HG03442 (cell line): ENCODE measurements around the gene SPATS2.
"Not testable (repeated sequence)": the region's sequence is repeated elsewhere in the genome, so short reads cannot be mapped to it uniquely, and the experiment has no call there.

ENCODE experiments used
- ATAC-seq: cut with Tn5 transposase; IDR thresholded peaks from one replicate; pipeline ENCODE4 v1.9.1; 2021; ENCODE audit warnings: mild to moderate bottlenecking, moderate library complexity; ENCODE audit not compliant: unreplicated experiment

Gene SPATS2

DNA sequence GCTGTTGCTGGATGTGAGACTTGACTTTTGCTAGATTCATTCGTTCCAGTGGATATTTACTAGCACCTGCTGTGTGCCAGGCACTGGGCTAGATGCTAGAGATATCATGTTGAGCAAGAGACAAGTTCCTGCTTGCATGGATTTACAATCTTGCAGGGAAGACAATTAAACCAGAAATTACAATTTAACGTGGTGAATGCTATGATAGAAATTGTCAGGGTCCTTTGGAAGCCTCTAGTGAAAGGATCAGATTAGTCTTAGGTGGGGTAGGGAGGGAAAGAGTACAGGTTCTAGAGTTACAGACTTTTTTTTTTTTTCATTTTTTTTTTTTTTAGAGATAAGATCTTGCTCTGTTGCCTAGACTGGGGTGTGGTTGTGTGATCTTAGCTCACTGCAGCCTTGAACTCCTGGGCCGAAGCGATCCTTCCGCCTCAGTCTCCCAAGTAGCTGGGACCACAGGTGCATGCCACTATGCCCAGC lies 36.7 kb downstream of the SPATS2 start:
- no peak for ATAC-seq

GRCh38 chr12:49404956-49405355 lies 37.7 kb downstream of the SPATS2 start:
- ATAC-seq: no peak

DNA sequence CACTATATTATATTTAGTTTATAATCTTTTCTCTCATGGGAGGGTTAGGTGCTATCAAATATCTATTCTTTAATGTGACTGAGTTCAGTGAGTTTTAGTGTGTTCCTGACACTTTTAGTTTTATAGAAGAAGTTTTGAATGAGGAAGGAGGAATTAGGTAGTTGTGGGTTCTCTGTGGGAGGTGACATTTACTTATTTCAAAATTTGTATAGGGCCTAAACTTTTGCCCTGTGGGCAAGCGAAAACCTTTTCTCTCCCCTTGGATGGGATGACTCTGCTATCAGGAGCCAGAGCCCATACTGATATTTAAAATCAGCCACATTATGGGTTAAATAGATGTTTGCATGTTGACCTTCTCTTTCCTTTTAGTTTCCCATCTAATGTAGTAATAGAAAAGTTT lies 43.6 kb downstream of the SPATS2 start:
- no peak for ATAC-seq

GRCh38 chr12:49413010-49413409 lies 45.7 kb downstream of the SPATS2 start:
- no peak for ATAC-seq

- ATAC-seq: no peak
Measured at GRCh38 chr12:49413796-49414195, 46.5 kb downstream of the SPATS2 start.

- ATAC-seq: no peak
Measured at GRCh38 chr12:49414364-49414763, 47.1 kb downstream of the SPATS2 start.

DNA sequence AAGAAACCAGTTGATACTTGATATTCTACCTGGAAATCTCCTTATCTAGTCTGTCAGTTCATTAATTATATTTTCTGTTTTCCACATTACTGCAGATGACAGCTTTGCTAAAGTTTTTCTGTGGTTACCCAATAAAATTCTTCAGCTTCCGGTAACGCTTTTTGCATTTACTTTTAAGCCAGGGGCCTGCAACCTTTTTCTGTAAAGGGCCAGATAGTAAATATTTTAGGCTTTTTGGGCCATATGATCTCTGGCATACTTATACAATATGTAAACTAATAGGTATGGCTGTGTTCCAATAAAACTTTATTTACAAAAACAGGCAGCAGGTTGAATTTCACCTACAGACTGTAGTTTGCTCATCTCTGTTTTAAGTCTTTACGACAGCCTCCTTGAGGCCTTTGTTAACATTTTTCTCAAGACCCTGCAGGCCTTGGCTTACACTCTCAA lies 48.3 kb downstream of the SPATS2 start:
- no peak for ATAC-seq

DNA sequence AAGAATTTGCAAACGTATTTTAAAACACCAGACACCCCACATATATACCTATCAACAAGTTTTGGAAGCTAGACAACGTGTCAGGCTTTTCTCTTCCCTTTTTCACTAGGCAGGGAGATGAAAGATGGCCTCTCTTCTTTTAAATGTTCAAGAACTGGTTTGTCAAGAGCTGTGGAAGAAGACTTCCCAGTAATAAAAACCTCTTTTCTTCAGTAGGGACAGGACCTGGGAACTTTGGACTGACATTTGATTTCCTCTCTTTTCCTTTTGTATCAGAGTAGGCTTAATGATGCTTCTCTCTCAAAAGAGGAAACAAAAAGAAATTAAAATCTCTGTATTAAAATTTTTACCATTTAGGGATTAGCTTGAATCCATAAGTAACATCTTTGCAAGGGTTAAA lies 49.6 kb downstream of the SPATS2 start:
- no peak for ATAC-seq

- no peak for ATAC-seq
Measured at GRCh38 chr12:49417558-49417957, 50.3 kb downstream of the SPATS2 start.

GRCh38 chr12:49420556-49420955 lies 53.3 kb downstream of the SPATS2 start:
- ATAC-seq: no peak

DNA sequence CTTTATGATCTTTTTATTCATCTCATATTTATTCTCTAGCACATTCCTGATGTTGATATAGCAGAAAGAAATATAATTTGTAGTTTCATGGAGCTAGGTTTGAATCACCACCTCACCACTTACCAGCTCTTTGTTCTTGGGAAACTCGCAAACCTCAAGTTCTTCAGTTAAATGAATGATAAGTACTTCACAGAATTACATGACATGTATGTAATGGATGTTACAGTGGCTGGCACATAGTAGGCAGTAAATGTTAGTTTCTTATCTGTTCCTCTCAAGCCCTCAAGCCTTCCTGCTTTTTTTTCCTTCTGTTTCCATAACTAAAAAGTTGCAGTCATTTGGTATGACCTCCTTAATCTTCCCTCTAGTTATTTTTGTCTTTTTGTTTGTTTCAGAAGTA lies 54.9 kb downstream of the SPATS2 start:
- ATAC-seq: no peak

DNA sequence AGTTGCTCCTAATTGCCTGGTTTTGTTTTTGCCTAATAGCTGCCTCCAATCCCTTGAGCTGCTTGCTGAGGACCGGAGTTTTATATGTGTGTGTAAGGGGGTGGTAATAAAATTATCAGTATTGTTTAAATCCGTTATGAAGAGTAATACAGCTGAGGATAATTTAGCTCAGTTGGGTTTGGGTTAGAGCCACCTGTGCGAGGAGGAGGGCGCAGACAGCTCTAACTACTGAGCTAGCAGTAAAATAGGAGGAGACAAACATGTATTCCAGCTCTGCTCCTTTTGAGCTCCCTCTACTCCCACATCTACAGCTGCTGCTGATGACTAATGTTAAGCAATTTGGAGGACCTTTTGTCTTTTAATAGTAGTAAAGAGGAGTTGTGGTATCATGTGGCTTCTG lies 61.5 kb downstream of the SPATS2 start:
- peak; percentile 36 for ATAC-seq

DNA sequence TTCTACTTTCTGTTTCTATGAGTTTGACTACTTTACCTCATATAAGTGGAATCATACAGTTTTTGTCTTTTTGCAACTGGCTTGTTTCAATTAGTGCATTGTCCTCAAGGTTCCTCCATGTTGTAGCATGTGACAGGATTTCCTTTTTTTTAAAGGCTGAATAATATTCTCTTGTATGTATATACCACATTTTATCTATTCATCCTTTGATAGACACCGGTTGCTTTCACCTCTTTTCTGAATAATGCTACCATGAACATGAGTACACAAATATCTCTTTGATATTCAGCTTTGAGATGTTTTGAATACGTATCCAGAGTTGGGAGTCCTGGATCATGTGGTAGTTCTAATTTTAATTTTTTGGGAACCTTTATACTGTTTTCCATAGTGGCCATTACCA lies 65.4 kb downstream of the SPATS2 start:
- ATAC-seq: no peak

DNA sequence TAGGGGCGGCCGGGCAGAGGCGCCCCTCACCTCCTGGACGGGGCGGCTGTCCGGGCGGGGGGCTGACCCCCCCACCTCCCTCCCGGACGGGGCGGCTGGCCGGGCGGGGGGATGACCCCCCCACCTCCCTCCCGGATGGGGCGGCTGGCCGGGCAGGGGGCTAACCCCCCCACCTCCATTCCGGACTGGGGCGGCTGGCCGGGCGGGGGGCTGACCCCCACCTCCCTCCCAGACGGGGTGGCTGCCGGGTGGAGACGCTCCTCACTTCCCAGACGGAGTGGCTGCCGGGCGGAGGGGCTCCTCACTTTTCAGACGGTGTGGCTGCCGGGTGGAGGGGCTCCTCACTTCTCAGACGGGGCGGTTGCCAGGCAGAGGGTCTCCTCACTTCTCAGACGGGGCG lies 69.5 kb downstream of the SPATS2 start:
- not testable (repeated sequence) for ATAC-seq

- ATAC-seq: no peak
Measured at GRCh38 chr12:49439042-49439441, 71.8 kb downstream of the SPATS2 start.

DNA sequence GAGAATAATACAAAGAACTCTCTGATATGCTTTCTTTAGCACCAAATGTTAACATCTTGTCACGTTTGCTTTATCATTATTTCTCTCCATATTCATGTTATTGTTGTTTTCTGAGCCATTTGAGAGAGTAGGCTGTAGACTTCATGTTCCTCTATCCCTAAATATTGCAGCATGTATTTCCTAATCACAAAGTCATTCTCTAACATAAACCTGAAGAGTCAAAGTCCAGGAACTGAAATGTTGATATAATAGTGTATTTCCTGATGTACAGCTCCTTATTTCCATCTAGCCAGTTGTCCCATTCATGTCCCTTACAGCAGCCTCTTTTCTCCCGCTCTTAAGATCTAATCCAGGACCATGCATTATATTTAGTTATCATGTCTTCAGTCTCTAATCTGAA lies 72.8 kb downstream of the SPATS2 start:
- ATAC-seq: no peak

DNA sequence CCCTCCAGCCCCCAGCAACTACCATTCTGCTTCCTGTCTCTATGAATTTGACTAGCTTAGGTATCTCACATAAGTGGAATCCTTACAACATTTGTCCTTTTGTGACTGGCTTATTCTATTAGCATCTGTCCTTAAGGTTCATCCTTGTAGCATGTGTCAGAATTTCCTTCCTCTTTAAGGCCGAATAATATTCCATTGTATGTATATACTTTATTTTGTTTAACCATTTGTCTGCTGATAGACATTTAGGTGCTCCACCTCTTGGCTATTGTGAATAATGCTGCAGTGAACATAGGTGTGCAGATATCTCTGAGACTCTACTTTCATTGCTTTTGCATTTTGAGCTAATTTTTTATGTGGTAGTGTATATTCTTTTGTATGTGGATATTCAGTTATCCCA lies 75.7 kb downstream of the SPATS2 start:
- ATAC-seq: no peak

GRCh38 chr12:49446571-49446970 lies 79.3 kb downstream of the SPATS2 start:
- no peak for ATAC-seq

GRCh38 chr12:49448858-49449257 lies 81.6 kb downstream of the SPATS2 start:
- ATAC-seq: no peak

DNA sequence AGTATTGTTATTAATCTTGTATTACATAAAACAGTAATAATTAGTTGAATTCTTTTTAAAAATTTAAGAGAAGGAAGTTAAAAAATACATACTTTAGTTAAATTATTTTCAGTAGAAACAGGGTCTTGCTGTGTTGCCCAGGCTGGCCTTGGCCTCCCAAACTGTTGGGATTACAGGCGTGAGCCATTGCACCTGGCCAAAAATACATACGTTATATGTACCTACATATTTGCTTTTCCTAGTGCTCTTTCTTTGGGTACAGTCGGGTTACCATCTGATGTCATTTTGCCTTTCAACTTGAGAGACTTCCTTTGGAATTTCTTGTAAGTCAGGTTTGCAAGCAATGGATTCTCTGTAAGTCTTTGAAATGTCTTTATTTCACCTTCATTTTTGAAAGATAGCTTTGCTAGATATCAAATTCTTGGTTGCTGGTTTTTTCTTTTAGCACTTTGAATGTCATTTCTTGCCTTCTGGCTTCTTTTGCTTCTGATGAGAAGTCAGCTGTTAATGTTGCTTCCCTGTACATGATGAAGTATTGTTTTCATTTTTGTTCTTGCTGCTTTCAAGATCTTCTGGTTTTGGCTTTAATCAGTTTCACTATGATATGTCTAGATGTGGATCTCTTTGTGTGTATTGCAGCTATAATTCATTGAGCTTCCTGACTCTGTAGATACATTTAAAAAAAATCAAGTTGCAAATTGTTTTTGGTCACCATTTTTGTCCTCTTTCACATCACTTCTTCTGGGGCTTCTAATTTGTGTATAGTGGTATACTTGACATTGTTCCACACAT lies 84.4 kb downstream of the SPATS2 start:
- ATAC-seq: peak; percentile 72

GRCh38 chr12:49455501-49455900 lies 88.2 kb downstream of the SPATS2 start:
- ATAC-seq: no peak

DNA sequence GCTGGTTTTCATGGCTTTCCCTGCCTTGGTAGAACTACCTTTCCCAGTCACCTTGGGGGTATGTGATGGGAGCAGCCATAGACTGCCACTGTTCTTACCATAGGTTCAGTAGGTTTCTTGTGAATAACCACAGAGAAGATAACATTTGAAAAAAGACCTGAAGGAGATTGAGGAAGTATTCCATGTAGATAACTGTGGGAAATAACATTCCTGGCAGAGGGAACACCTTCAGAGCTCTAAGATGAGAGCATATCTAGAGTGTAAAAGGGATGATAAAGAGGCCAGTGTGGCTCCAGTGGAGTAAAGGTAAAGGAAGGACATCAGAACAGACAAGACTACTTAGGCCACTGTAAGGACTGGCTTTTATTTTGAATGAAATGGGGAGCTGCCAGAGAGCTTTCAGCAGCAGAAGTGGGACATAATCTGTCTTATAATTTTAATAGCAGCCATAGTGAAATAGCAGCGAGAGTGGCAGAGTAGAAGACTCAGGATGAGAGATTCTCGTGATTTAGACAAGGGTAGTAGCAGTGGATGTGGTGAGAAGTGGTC lies 88.9 kb downstream of the SPATS2 start:
- no peak for ATAC-seq

DNA sequence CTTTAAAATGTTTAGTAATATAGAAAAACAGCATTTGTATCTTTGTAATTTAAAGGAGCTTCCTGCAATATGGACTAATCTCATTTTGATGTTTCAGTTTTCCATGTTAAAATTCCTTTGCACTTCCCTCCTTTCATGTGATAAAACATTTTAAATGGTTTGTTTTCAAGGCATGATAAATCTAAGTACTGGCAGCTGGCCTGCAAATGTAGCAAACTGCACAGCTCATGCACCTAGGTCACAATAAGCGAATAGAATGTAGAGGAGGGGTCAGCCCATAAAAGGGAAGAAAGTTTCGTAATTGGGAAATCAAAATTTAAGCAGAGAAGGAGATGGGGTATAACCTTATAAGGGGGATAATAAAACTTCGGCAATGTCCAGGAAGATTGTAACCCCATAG lies 91.6 kb downstream of the SPATS2 start:
- ATAC-seq: no peak
